ENCODE results near the gene DQX1.

DQX1 gene

DNA sequence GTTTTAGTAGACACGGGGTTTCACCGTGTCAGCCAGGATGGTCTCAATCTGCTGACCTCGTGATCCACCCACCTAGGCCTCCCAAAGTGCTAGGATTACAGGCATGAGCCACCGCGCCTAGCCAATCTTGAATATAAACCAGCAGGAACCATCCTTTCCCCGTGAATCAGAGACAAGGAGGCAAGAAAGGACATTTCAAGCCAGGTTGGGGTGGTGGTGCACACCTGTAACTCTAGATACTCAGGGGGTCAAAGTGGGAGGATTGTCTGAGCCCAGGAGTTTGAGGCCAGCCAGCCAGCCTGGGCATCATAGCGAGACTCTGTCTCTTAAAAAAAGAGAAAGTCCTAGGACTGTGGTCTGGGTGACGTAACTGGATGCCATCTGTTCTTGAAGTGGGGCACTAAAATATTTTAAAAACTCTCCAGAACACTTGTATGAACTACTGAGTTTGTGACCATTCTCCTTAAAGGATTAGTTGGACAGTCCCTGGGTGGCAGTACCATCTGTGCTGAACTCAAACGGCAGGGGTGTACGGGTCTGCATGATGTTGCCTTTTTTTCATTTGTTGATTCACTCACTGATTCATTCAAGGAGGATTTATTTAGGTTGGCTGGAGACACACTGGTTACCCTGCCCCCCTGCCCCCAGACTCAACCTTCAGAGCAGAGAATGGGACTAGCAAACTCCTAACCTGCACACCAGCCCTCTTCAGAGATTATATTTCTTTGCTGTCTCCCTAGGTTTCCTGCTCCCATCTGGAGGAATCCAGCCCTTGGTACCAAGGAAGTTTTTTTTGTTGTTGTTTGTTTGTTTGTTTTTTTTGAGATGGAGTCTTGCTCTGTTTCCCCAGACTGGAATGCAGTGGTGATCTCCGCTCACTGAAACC lies 14.7 kb downstream of the DQX1 start:
- Mint-ChIP-seq H3K4me3 (no peak overlapping the region), H3K27me3 (ENCODE audit: low read depth) (peaks cover 98% of the 10 kb centered on the region), H3K27ac (no peak overlapping the region), H3K9me3 (no peaks in the 10 kb centered on the region), H3K4me1 (peaks cover 17% of the 10 kb centered on the region), H3K36me3 (ENCODE audit: low read depth) (peaks cover 13% of the 10 kb centered on the region)
- TF ChIP-seq, protein P1, sequence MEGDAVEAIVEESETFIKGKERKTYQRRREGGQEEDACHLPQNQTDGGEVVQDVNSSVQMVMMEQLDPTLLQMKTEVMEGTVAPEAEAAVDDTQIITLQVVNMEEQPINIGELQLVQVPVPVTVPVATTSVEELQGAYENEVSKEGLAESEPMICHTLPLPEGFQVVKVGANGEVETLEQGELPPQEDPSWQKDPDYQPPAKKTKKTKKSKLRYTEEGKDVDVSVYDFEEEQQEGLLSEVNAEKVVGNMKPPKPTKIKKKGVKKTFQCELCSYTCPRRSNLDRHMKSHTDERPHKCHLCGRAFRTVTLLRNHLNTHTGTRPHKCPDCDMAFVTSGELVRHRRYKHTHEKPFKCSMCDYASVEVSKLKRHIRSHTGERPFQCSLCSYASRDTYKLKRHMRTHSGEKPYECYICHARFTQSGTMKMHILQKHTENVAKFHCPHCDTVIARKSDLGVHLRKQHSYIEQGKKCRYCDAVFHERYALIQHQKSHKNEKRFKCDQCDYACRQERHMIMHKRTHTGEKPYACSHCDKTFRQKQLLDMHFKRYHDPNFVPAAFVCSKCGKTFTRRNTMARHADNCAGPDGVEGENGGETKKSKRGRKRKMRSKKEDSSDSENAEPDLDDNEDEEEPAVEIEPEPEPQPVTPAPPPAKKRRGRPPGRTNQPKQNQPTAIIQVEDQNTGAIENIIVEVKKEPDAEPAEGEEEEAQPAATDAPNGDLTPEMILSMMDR (IDR thresholded peaks at IDR 0.05; ENCODE audit: unreplicated experiment in 3 of 3): no peak

DNA sequence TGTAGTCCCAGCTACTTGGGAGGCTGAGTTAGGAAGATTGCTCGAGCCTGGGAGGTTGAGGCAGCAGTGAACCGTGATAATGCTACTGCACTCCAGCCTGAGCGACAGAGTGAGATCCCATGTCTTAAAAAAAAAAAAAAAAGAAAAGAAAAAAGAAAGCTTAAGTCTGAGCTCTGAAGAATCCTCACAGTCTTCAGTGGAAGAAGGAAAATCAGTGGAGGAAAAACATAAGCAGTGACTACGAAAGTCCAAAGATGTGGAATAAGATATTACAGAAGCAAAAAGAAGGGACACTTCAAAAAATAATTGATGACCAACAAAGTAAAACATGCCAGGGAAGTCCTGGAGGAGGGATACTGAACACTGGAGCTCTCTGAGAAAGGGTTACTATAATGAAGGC lies 15.8 kb downstream of the DQX1 start:
- TF ChIP-seq, protein P1 (IDR thresholded peaks at IDR 0.05; ENCODE audit: unreplicated experiment in 3 of 3): no peak
- H3K9me3 Mint-ChIP-seq: no peaks in the 10 kb centered on the region
- H3K4me3 Mint-ChIP-seq: no peak overlapping the region
- peaks cover 19% of the 10 kb centered on the region for H3K36me3 Mint-ChIP-seq (ENCODE audit: low read depth)
- H3K4me1 Mint-ChIP-seq: peaks cover 18% of the 10 kb centered on the region
- peaks cover 94% of the 10 kb centered on the region for H3K27me3 Mint-ChIP-seq (ENCODE audit: low read depth)
- no peak overlapping the region for H3K27ac Mint-ChIP-seq

DNA sequence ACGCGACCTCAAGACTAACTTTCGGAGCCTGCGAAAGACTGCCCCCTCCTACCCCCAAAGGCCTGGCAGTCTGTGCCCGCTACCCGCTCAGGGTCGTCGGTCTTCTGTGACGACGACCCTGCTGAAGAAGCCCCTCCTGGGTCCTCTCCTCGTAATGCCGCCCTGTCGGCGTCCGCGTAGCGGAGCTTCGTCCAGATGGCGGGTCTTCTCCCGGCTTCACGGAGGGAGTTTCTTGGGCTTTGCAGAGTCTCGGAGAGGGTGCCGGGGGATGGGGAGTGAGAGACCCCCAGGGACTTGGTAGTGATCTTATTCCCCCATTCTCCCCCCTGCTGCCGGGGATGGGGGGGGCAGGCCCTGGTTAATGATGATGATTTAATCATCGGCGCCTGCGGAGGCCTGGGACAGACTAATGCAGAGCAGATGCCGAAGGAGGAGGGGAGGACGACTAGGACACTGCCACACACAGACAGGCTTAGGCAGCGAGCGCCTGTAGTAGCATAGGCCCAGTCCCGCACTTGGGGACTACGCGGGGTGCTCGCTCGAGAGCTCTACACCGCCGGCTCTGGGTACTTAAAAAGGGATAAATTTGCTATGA lies 18.0 kb downstream of the DQX1 start:
- H3K27ac Mint-ChIP-seq: peak overlapping the region; percentile 100
- peak overlapping the region; percentile 98 to 100 (median 99) for H3K4me3 Mint-ChIP-seq
- peaks cover 34% of the 10 kb centered on the region for H3K4me1 Mint-ChIP-seq
- TF ChIP-seq, protein P1 (IDR thresholded peaks at IDR 0.05; ENCODE audit: unreplicated experiment in 3 of 3): no peak
- H3K9me3 Mint-ChIP-seq: no peaks in the 10 kb centered on the region
- peaks cover 95% of the 10 kb centered on the region for H3K27me3 Mint-ChIP-seq (ENCODE audit: low read depth)
- peaks cover 31% of the 10 kb centered on the region for H3K36me3 Mint-ChIP-seq (ENCODE audit: low read depth)

DNA sequence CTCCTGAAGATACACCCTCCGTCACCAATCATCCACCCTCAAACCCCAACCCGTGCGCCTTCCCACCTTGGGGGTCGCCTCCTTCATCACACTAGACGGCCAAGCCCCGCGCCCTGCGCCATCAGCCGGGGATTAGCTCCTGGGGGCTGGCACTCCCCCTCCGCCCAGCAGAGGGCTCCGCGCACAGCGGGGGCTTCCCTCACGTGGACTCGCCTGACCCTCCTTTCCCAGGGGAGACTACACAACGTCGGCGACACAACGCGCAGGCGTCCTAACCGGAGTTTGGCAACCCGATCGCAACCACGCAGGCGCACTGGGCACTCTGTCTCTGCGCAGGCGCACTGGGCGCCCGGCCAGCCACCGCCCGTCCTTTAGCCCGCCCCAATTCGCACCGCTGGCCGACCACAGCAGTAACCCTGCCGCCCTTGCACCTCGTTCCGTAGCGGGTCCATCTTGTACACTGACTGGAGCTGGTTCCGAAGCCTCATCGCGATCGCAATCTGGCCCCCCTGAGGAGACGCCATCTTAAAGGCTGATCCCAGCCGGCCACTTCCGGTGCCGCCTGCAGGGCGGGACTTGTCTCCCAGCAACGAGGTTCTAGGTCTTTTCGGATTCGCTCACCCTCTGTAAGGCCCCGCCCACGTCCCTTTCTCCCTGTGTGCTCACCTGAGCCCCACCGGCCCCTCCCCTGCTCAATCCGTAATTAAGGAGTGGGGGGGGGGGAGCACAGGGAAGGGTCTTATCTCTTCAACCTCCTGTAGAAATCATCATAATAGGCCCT lies 18.7 kb downstream of the DQX1 start, which contains the start of gene PCGF1:
Gene PCGF1 (minus strand): TSS at position 551 of the 781 bp plus-strand sequence. CDS start 27 bp downstream, at position 524.
- Mint-ChIP-seq H3K4me1 (peaks cover 38% of the 10 kb centered on the region), H3K27ac (peak within 1 kb of the TSS; percentile 100), H3K27me3 (ENCODE audit: low read depth) (peaks cover 95% of the 10 kb centered on the region), H3K4me3 (peak within 1 kb of the TSS; percentile 98 to 100 (median 99)), H3K9me3 (no peaks in the 10 kb centered on the region), H3K36me3 (ENCODE audit: low read depth) (peaks cover 31% of the 10 kb centered on the region)
- TF ChIP-seq, protein P1 (IDR thresholded peaks at IDR 0.05; ENCODE audit: unreplicated experiment in 3 of 3): peak; percentile 50 to 60 (median 58)

DNA sequence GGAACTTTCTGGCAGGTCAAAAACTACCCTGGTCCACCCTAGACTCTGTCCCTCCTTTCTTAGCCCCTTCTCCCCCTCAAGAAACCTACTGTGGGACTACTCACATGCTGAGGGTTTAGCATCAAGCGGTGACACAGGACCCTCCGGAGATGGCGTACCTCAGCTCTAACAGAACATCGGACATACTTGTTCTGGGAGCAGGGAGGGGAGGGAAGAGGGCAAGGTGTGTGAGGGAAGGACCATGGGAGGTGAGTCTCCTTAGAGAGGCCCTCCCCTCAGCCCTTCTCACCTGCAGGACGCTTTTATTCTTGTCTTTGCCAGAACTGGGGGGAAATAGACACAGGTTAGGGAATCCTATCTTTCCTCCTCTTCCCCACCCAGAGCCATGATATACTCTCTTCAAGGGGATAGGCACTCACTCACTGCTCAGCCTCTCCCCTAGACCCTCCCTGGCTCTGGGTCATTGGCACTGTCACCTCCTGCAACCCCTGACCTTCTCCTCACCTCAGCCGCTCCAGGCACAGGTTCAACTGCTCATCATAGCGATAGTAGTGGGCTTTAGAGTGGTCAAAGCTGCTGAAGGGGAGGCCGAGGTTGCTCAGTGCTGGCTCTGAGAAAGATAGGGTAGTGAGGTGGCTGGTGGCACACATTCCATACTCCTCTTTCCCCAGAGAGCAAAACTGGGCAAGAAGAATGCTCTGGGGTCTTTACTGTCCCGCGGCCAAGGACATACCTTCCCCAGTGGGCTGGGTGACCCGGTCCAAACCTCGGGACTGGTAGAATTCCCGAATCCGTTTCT lies 20.4 kb downstream of the DQX1 start:
- no peak overlapping the region for H3K27ac Mint-ChIP-seq
- H3K27me3 Mint-ChIP-seq (ENCODE audit: low read depth): peaks cover 95% of the 10 kb centered on the region
- TF ChIP-seq, protein P1 (IDR thresholded peaks at IDR 0.05; ENCODE audit: unreplicated experiment in 3 of 3): no peak
- no peaks in the 10 kb centered on the region for H3K9me3 Mint-ChIP-seq
- H3K36me3 Mint-ChIP-seq (ENCODE audit: low read depth): peaks cover 31% of the 10 kb centered on the region
- H3K4me3 Mint-ChIP-seq: peak overlapping the region; percentile 77 to 99 (median 81)
- peaks cover 55% of the 10 kb centered on the region for H3K4me1 Mint-ChIP-seq
